Loucy (cell line): Measurements from ENCODE around the gene IGFBP4.

ENCODE experiments used
- H2AFZ ChIP-seq: fragments of 200-600 bp; sonication (generic); 2 replicates; pipeline ENCODE4 v1.6.0; 2016; ENCODE audit warnings: antibody characterized with exemption, mild to moderate bottlenecking, low read length, moderate library complexity
- H3F3A ChIP-seq: fragments of 200-600 bp; 2 replicates; pipeline ENCODE4 v1.6.0; 2016; ENCODE audit warnings: antibody characterized with exemption, low read depth, mild to moderate bottlenecking
- H3K27me3 ChIP-seq: fragments of 200-600 bp; sonication (generic); 2 replicates; pipeline ENCODE4 v1.6.1; 2014; ENCODE audit warnings: low read length, mild to moderate bottlenecking; ENCODE audit not compliant: insufficient read depth, poor library complexity, severe bottlenecking
- H3K36me3 ChIP-seq: fragments of 200-600 bp; sonication (generic); 2 replicates; pipeline ENCODE4 v1.6.1; 2016; ENCODE audit warnings: low read length; ENCODE audit not compliant: insufficient read depth
- H3K4me1 ChIP-seq: fragments of 200-600 bp; sonication (generic); 2 replicates; pipeline ENCODE4 v1.5.1; 2014; ENCODE audit warnings: low read length, mild to moderate bottlenecking; ENCODE audit not compliant: insufficient read depth, poor library complexity, severe bottlenecking
- H3K4me2 ChIP-seq: fragments of 200-600 bp; sonication (generic); 2 replicates; pipeline ENCODE4 v1.6.0; 2014; ENCODE audit warnings: antibody characterized with exemption, low read length, low read depth, mild to moderate bottlenecking; ENCODE audit not compliant: poor library complexity, severe bottlenecking
- H3K4me3 ChIP-seq: fragments of 200-600 bp; sonication (generic); 2 replicates; pipeline ENCODE4 v1.5.1; 2014; ENCODE audit warnings: low read length, mild to moderate bottlenecking, mixed read lengths; ENCODE audit not compliant: poor library complexity, severe bottlenecking
- H3K79me2 ChIP-seq: fragments of 200-600 bp; sonication (generic); 2 replicates; pipeline ENCODE4 v1.6.1; 2014; ENCODE audit warnings: low read length; ENCODE audit not compliant: insufficient read depth
- H3K9ac ChIP-seq: fragments of 200-600 bp; sonication (generic); 2 replicates; pipeline ENCODE4 v1.6.0; 2014; ENCODE audit warnings: mild to moderate bottlenecking, low read depth, low read length, moderate library complexity; ENCODE audit not compliant: poor library complexity, severe bottlenecking
- H3K9me2 ChIP-seq: fragments of 200-600 bp; sonication (generic); replicated peaks from 2 replicates; pipeline ENCODE4 v1.6.1; 2016; ENCODE audit warnings: low read depth, low read length, mixed read lengths
- H3K9me3 ChIP-seq: fragments of 200-600 bp; sonication (generic); 2 replicates; pipeline ENCODE4 v1.6.1; 2014; ENCODE audit warnings: mild to moderate bottlenecking, antibody characterized with exemption, low read length, low read depth; ENCODE audit not compliant: insufficient read depth
- H4K20me1 ChIP-seq: fragments of 200-600 bp; sonication (generic); 2 replicates; pipeline ENCODE4 v1.6.0; 2014; ENCODE audit warnings: antibody characterized with exemption, low read length, mild to moderate bottlenecking; ENCODE audit not compliant: insufficient read depth, poor library complexity, severe bottlenecking
- EZH2phosphoT487 ChIP-seq: fragments of 200-600 bp; IDR thresholded peaks from 2 replicates; pipeline ENCODE4 v1.6.1; 2018; ENCODE audit warnings: antibody characterized with exemption, mild to moderate bottlenecking, moderate library complexity, borderline replicate concordance
- TF ChIP-seq, protein P1 (sequence below): fragments of 200-600 bp; sonication (generic); conservative IDR thresholded peaks from 2 replicates; pipeline ENCODE4 v1.5.1; 2014; ENCODE audit warnings: mild to moderate bottlenecking, antibody characterized with exemption, low read length

The IGFBP4 gene

DNA sequence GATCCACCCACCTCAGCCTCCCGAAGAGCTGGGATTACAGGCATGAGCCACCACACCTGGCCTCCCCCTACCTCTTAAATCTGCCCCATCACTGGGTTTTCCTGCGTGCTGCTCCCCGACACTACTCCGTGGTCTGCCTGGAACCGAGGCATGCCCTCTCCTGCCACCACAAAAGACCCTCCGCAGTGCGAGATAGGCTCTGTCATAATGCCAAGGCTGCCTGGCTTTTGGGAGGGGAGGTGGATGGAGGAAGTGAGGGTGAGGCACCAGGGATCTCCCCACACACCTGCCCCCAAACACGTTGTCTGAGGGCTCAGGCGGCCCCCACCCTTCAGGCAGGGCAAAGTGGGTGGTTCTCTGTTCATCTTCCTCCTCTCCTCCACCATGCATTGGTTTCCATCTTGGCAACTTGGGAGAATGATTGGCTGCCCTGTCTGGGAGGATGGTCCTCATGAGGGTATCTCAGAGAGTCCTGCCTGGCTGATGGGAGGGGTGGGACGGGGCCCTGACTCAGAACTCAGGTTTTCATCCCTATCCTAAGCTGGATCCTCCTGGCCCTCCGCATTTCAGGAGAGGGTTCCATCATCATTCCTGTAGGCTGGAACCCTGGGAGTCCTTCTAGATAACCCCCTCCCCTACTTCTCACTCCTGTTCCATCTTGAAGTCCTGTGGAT, 23.2 kb downstream of the IGFBP4 start:
- Histone ChIP-seq H3K4me2 (no peak overlapping the region), H3K9me3 (no peaks in the 10 kb centered on the region), H3K79me2 (no peaks in the 10 kb centered on the region), H3F3A (no peaks in the 10 kb centered on the region), H3K4me1 (peaks cover 5% of the 10 kb centered on the region), H3K4me3 (no peak overlapping the region), H3K36me3 (no peaks in the 10 kb centered on the region), H3K9me2 (no peaks in the 10 kb centered on the region), H3K9ac (no peak overlapping the region), H4K20me1 (no peaks in the 10 kb centered on the region), H3K27me3 (no peaks in the 10 kb centered on the region), H2AFZ (no peak overlapping the region)
- TF ChIP-seq EZH2phosphoT487, result no peak
- TF ChIP-seq, protein P1, sequence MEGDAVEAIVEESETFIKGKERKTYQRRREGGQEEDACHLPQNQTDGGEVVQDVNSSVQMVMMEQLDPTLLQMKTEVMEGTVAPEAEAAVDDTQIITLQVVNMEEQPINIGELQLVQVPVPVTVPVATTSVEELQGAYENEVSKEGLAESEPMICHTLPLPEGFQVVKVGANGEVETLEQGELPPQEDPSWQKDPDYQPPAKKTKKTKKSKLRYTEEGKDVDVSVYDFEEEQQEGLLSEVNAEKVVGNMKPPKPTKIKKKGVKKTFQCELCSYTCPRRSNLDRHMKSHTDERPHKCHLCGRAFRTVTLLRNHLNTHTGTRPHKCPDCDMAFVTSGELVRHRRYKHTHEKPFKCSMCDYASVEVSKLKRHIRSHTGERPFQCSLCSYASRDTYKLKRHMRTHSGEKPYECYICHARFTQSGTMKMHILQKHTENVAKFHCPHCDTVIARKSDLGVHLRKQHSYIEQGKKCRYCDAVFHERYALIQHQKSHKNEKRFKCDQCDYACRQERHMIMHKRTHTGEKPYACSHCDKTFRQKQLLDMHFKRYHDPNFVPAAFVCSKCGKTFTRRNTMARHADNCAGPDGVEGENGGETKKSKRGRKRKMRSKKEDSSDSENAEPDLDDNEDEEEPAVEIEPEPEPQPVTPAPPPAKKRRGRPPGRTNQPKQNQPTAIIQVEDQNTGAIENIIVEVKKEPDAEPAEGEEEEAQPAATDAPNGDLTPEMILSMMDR, result no peak

DNA sequence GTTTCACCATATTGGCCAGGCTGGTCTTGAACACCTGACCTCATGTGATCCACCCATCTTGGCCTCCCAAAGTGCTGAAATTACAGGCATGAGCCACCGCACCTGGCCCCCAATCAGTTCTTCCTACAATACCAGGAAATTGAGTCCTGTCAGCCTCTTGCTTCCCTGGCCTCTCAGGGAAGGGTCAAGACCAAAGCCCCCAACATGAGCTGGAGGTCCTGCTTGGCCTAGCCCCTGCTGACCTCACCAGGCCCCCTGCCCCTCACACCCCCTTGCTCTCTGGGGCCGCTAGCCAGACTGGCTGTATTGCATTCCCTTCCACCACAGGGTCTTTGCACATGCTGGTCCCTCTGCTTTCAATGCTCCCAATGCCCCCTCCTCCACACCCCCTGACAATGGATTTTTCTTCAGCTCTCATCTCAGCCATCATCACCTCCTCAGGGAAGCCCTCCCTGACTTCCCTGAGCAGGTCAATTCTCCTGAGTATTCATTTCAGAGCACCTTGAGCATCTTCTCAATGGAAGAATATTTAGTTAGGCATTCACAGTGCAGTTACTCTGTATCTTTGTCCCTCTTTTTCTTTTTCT, 24.1 kb downstream of the IGFBP4 start:
- Histone ChIP-seq H3K9ac (no peak overlapping the region), H3K27me3 (no peaks in the 10 kb centered on the region), H4K20me1 (no peaks in the 10 kb centered on the region), H3K4me3 (no peak overlapping the region), H3K4me2 (no peak overlapping the region), H2AFZ (no peak overlapping the region), H3F3A (no peaks in the 10 kb centered on the region), H3K9me3 (peaks cover 1% of the 10 kb centered on the region; the same call in 1 of the 2 replicates), H3K4me1 (peaks cover 6% of the 10 kb centered on the region), H3K9me2 (no peaks in the 10 kb centered on the region), H3K36me3 (no peaks in the 10 kb centered on the region), H3K79me2 (no peaks in the 10 kb centered on the region)
- TF ChIP-seq, protein P1, result no peak
- TF ChIP-seq EZH2phosphoT487, result no peak

DNA sequence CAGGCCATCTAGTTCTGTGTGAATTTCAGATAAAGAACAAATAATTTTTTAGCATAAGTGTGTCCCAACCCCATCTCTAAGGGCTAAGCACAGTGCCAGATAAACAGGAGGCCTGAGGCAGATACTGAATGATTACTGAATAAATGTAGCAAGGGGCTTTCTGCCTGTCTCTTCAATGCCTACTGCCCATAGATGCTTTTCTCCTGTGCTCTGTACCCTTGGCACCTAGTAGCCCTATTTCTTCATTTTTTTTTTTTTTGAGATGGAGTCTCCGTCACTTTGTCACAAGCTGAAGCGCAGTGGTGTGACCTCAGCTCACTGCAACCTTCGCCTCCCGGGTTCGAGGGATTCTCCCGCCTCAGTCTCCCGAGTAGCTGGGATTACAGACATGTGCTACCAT, 25.3 kb downstream of the IGFBP4 start:
- Histone ChIP-seq H3K9ac (no peak overlapping the region), H3F3A (no peaks in the 10 kb centered on the region)
- TF ChIP-seq, protein P1, result no peak
- no peak for TF ChIP-seq EZH2phosphoT487

More for the DNA sequence above, 25.3 kb downstream of the IGFBP4 start:
- Histone ChIP-seq H3K27me3 (no peaks in the 10 kb centered on the region), H2AFZ (no peak overlapping the region), H3K79me2 (no peaks in the 10 kb centered on the region), H3K4me2 (no peak overlapping the region), H3K4me1 (peaks cover 6% of the 10 kb centered on the region), H3K9me2 (no peaks in the 10 kb centered on the region), H3K36me3 (no peaks in the 10 kb centered on the region), H3K4me3 (no peak overlapping the region), H3K9me3 (peaks cover 6% of the 10 kb centered on the region; the same call in 1 of the 2 replicates), H4K20me1 (no peaks in the 10 kb centered on the region)
